Pancreas (tissue), 10 donors: ENCODE data around the gene COL4A3. TPM values are rescaled to one million over a fixed set of nuclear protein-coding genes. Genes with fewer than 3 reads are reported as not detected.

Experiments
- ATAC-seq, 4 donors: fragments of 200-7000 bp; cut with Tn5 transposase; one replicate each; pipeline versions ENCODE4 v1.8.0 to v1.9.1; 2020; ENCODE audit warnings: mild to moderate bottlenecking in 4 of 4, moderate library complexity in 4 of 4
- DNase-seq, 6 donors: peaks; one replicate each; pipeline ENCODE4 v3.0.0-alpha.2; 2020
- FAIRE-seq: peaks from 2 replicates; lab custom pipeline; 2012; peaks lifted over from hg19 to GRCh38; lab: Jason Lieb, UNC
- H3K27ac ChIP-seq, 4 donors: fragments of 200-600 bp; sonication (generic); 1 replicate in 3 of 4; 2 replicates in 1 of 4; pipeline versions ENCODE4 v1.5.0 to v1.8.0; 2020
- H3K27me3 ChIP-seq, 4 donors: fragments of 200-600 bp; one replicate each; pipeline ENCODE4 v1.8.0; 2021
- H3K36me3 ChIP-seq, 3 donors: fragments of 200-600 bp; sonication (generic) in 1 of 3; one replicate each; pipeline versions ENCODE4 v1.5.0 to v1.8.0; 2020 to 2021
- H3K4me1 ChIP-seq, 3 donors: fragments of 200-600 bp; one replicate each; pipeline ENCODE4 v1.8.0; 2021
- H3K4me3 ChIP-seq, 4 donors: fragments of 200-600 bp; sonication (generic) in 2 of 4; one replicate each; pipeline versions ENCODE4 v1.5.0 to v1.8.0; 2020 to 2021
- H3K9me3 ChIP-seq, 4 donors: fragments of 200-600 bp; one replicate each; pipeline ENCODE4 v1.8.0; 2021
- WGBS, 2 donors: extraction: QIAGEN DNeasy Blood & Tissue Kit; methylation state at CpG; one replicate each; pipeline ENCODE4 v1.1.7; 2013; 5-methylcytosine and 5-hydroxymethylcytosine counted together
- intact Hi-C, 3 donors: fragments of 100-400 bp; cut with DNase I; formaldehyde crosslinking; loops; one replicate each; pipeline versions ENCODE4 v1.11.1 to v1.14.2; 2022
- polyA plus RNA-seq, 2 donors: library from polyadenylated mRNA; stranded (reverse); fragments of 200-250 nt; gene quantifications; one replicate each; pipeline ENCODE4 v1.2.3, GENCODE V29; 2013
- total RNA-seq, 6 donors: library from RNA; stranded (reverse); fragmentation: NEBNext Ultra II Directional in 4 of 6; extraction: Animal tissue kit (Norgen Biotek cat#: 25700) in 4 of 6; gene quantifications; one replicate each; pipeline versions ENCODE4 v1.2.1 to v1.2.4, GENCODE V29; 2021 to 2023
- TF ChIP-seq, protein P1 (sequence below), 4 donors: fragments of 200-600 bp; sonication (generic) in 3 of 4; IDR thresholded peaks; one replicate each; pipeline versions ENCODE4 v1.5.0 to v1.8.0; 2021; ENCODE audit warnings: antibody characterized with exemption in 4 of 4
- donor health status: healthy with polysubstance abuse.
- donor health status: DM: no; HTN: no; CAD: no; lungs with moderate emphysema.
- donor health status: DM: no; HTN: no; CAD: no.
- donor health status: control.
- donor health status: control.
- donor health status: Bipolar disorder and iron deficiency.
- donor health status: DM: yes; HTN: yes; CAD: no.
- donor health status: DM: no; HTN: no; CAD: no.
- donor health status: DM: no; HTN: no; CAD: no.
- donor health status: DM: yes; HTN: yes; CAD: no.

COL4A3 gene
- total and polyA plus RNA-seq, 8 donors = 0.38 to 4.9 (median 3.2) TPM

DNA sequence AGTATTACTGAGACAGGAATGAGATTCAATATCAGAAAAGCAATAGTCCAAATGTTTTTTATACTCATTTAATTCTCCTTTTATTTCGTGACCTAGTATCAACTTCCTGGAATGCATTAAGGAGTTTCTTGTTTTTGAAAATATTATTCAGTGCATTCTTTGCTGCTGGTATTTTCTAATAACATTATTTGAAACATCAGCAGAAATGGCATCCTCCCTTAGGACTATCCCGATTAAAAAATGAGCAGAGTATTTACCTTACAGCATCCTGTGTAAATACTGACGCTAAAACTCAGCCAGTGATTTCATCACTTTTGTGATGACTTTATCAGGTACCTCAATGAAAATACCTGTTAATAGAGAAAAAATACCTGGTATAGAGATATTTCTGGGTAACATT lies 16.3 kb downstream of the COL4A3 start:
- DNase-seq (no peak), FAIRE-seq (no peak), ATAC-seq (no peak)
- no peak overlapping the region for H3K4me3 ChIP-seq
- intact Hi-C loops = no loop called here
- H3K27me3 ChIP-seq = no peaks in the 10 kb centered on the region
- no peaks in the 10 kb centered on the region for H3K9me3 ChIP-seq
- H3K27ac ChIP-seq = no peak overlapping the region
- WGBS, 2 donors = 29 to 31% methylated on average over 3 of the region's 3 CpGs
- H3K4me1 ChIP-seq = peaks cover 0 to 12% (median 7%) of the 10 kb centered on the region in 3 donors
- TF ChIP-seq, protein P1, sequence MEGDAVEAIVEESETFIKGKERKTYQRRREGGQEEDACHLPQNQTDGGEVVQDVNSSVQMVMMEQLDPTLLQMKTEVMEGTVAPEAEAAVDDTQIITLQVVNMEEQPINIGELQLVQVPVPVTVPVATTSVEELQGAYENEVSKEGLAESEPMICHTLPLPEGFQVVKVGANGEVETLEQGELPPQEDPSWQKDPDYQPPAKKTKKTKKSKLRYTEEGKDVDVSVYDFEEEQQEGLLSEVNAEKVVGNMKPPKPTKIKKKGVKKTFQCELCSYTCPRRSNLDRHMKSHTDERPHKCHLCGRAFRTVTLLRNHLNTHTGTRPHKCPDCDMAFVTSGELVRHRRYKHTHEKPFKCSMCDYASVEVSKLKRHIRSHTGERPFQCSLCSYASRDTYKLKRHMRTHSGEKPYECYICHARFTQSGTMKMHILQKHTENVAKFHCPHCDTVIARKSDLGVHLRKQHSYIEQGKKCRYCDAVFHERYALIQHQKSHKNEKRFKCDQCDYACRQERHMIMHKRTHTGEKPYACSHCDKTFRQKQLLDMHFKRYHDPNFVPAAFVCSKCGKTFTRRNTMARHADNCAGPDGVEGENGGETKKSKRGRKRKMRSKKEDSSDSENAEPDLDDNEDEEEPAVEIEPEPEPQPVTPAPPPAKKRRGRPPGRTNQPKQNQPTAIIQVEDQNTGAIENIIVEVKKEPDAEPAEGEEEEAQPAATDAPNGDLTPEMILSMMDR (IDR thresholded peaks at IDR 0.05) = no peak
- H3K36me3 ChIP-seq = no peaks in the 10 kb centered on the region

DNA sequence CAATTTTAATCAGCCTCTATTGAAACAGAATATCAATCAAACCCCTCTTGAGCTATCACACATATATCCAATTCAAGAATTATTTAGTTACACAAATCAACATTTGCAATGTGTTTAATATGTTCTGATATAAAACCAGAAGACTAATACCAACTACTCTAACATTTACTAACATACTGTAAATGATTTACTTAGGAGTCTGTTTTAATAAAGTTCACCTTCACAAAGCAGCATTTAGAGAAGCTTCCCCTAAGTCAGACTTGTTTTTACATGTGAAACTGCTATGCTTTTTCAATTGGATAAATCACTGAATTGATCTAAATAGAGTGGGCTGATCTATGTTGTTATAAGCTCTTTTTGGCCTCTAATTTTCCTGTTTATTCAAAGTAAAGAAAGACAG lies 18.3 kb downstream of the COL4A3 start:
- Histone ChIP-seq H3K4me1 (peaks cover 0 to 7% (median 6%) of the 10 kb centered on the region in 3 donors), H3K27ac (no peak overlapping the region), H3K36me3 (no peaks in the 10 kb centered on the region), H3K27me3 (no peaks in the 10 kb centered on the region), H3K9me3 (no peaks in the 10 kb centered on the region), H3K4me3 (no peak overlapping the region)
- TF ChIP-seq, protein P1 (IDR thresholded peaks at IDR 0.05) = no peak
- DNase-seq (no peak), ATAC-seq (peak in 1 of 4 donors; percentile 24), FAIRE-seq (no peak)
- intact Hi-C loops = no loop called here

DNA sequence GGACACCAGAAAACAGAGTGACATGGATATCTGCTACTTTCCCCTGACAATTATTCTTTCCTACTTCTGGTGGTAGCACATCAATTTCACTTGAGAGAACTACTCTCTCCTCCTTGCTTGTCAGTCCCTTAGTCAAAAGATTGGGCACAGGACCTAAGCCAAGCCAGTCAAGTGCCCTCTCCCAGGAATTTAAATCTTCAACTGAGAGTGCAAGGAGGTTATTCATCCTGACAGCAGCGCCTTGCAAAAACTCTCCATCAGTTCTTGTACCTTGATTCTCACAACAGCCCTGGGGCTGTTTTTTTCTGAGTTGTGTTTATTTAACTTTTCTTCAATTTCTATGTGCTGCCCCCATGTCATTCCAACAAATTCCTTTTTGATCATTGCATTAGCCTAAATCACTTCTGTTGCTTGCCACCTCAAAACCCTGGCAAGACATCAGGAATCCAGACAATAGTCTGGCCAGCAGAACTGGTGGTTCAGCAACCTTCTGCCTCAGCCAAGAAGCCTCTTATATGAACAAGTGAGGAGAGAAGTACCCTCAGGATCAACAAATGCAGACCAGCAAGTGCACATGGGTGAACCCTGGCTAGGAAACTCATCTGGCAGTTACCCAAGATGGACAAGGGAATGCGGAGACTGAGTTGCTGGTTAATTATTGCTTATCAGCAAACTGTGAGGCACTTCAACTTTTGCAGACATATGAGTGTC lies 19.4 kb downstream of the COL4A3 start:
- peak in 1 of 4 donors; percentile 27 for ATAC-seq
- Histone ChIP-seq H3K27me3 (no peaks in the 10 kb centered on the region), H3K9me3 (no peaks in the 10 kb centered on the region), H3K27ac (no peak overlapping the region), H3K36me3 (no peaks in the 10 kb centered on the region), H3K4me3 (no peak overlapping the region), H3K4me1 (peaks cover 0 to 7% (median 6%) of the 10 kb centered on the region in 3 donors)
- DNase-seq = no peak
- no peak for FAIRE-seq
- WGBS, 2 donors = 52 to 58% methylated on average over 2 of the region's 2 CpGs
- TF ChIP-seq, protein P1 (IDR thresholded peaks at IDR 0.05) = no peak
- intact Hi-C loops = no loop called here

DNA sequence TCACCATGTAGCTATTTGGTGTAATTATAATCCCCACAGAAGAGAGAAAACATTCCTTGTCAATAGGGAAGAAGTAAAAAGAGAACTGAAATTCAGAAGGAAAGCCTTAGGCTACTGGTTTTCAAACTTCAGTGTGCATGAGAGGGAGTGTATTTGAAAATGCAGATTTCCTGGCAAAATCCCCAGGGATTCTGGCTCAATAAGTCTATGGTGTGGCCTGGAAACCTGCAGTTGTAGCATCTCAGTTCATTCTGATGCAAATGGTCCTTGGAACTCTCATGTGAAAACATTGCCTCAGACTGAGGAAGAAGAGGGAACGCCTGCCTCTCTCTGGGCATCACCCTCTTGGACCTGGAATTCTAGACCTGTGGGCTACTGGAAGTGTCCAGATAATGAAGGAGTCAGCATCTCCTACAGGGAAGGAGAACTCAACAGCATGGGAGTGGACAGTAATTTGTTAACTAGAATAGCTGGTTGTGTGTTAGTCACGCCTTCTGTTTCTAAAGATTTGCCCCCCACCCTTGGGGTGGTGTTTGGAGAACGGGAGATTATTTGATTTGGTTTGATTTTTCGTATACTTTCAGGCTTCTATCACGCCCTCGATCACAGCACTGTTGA lies 21.3 kb downstream of the COL4A3 start:
- Histone ChIP-seq H3K27ac (no peak overlapping the region), H3K4me1 (peaks cover 0 to 7% (median 6%) of the 10 kb centered on the region in 3 donors), H3K4me3 (no peak overlapping the region), H3K36me3 (no peaks in the 10 kb centered on the region), H3K27me3 (no peaks in the 10 kb centered on the region), H3K9me3 (no peaks in the 10 kb centered on the region)
- ATAC-seq (no peak), FAIRE-seq (no peak), DNase-seq (no peak)
- WGBS, 2 donors = 83 to 89% methylated on average over 6 of the region's 6 CpGs
- TF ChIP-seq, protein P1 (IDR thresholded peaks at IDR 0.05) = no peak
- intact Hi-C loops = no loop called here

DNA sequence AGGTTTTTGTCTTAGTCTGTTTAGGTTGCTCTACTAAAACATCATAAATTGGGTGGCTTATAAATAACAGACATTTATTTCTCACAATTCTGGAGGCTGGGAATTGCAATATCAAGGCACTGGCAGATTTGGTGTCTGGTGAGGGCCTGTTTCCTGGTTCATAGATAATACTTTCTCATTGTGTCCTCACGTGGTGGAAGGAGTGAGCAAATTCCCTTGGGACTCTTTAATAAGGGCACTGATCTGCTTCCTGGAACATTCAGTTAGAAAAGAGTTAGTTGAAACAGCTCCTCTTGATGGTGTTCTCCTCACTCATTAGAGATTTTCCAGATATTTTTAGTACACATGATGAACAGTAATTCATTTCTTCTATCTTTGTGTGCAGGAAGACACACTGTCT lies 22.3 kb downstream of the COL4A3 start:
- no peak for ATAC-seq
- no peaks in the 10 kb centered on the region for H3K36me3 ChIP-seq
- no peaks in the 10 kb centered on the region for H3K9me3 ChIP-seq
- peaks cover 0 to 7% (median 6%) of the 10 kb centered on the region in 3 donors for H3K4me1 ChIP-seq
- FAIRE-seq = no peak
- intact Hi-C loops = no loop called here
- no peak overlapping the region for H3K4me3 ChIP-seq
- TF ChIP-seq, protein P1 (IDR thresholded peaks at IDR 0.05) = no peak
- no peak overlapping the region for H3K27ac ChIP-seq
- DNase-seq = no peak
- WGBS, 2 donors = 57 to 74% methylated on average over 1 of the region's 1 CpG
- H3K27me3 ChIP-seq = no peaks in the 10 kb centered on the region
